IPS-NIHi7 (cell line): Measurements from ENCODE around the gene SLC35F3.

ENCODE experiments used
- DNase-seq: peaks from one replicate; pipeline ENCODE4 v3.0.0; 2012; ENCODE audit warnings: mixed read lengths; ENCODE audit errors: extremely low spot score

SLC35F3 gene

DNA sequence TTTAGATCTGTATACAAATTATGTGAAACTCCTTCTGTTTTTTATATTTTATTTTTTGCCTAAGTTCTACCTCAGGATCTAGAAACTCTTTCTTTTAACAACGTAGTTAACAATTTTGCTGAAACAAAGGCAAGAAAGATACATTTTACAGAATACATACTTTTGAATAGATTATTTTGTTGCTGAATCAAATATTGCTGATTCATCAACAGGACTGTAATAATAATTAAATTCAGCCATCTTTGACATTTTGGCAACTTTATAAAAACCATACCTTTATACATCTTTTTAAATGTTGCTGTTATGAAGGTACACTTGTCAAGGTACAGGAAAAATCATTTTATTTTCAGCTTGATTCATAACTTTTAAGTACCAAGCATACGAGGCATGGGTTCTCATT lies 458.1 kb downstream of the SLC35F3 start:
- no peak for DNase-seq

DNA sequence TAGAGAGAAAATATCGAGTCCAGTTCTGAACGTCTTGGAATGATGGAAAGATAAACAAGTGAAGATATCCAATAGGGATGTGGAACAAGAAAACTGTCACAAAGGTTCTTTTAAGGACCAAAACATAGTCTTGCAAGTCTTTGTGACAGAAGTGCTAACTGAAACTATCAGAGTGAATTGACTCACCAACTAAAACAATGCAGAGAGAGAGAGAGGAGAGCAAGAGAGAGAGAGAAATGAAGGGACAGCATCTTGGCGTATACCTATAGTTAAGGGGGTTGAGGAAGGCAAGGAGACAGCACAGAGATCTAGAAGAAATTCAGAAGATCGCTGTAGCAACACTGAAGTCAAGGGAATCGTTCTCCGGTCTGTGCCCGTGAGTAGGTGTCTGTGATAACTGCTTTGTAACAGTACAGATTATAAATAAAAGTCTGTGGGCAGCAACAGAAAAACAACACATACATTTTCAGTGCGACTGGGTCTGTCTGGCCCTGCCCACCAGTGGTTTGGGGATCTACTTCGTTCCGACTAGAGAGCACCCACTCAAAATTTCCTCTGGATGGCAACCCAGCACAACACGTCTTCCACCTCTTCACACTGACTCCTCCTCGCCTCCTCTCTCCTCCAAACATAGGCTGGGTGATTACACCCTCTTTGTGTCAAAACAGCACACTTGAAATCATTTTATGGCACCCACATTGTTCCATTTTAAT lies 464.0 kb downstream of the SLC35F3 start:
- no peak for DNase-seq

DNA sequence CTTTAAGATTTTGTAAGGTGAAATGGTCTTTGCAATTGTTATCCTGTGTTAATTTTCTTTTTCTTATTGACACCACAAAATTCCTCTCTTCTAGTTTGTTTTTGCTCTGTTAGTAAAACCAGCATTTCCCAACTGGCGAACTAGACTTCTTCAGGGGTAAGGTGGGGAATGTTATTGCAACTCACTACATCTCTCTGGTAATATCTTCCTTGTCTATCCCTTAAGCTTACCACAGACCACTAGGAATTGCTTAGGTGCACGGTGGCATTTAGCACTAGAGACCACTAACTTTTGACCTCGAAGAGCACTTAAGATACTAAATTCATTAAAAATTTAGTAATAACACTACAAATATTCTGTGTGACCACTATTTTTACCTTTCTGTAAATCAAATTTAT lies 464.6 kb downstream of the SLC35F3 start:
- DNase-seq = no peak

DNA sequence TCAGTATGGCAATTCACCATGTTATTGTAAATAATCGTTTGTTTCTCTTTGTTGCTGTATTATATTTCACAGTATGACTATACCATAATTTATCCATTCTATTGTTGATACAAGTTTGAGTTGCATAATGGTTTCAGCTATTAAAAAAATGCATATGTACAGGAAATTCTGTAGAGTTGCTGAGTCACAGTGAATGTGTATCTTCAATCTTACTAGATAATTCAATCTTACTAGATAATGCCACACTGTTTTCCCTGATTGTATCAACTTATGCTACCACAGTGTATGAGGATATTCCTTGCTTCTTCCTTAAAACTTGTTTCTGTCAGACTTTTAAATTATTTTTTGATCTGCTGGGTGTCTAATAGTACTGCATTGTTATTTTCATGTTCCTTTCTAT lies 465.3 kb downstream of the SLC35F3 start:
- DNase-seq = no peak

DNA sequence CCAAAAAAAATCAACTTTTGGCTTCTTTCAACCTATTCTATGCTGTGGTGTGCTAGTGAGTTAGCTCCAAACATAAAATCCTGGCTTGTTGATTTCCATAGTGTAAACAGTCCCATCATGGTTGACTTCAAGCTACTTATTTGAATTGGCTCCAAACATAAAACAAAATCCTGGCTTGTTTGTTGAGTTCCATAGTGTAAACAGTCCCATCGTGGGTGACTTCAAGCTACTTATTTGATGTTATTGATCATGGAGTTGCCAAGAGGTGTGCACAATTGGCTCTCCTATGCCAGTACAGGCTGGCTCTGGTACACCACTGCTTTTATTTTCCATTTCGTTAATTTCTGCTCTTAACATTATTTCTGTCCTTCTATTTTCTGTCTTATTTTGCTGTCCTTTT lies 466.9 kb downstream of the SLC35F3 start:
- no peak for DNase-seq

DNA sequence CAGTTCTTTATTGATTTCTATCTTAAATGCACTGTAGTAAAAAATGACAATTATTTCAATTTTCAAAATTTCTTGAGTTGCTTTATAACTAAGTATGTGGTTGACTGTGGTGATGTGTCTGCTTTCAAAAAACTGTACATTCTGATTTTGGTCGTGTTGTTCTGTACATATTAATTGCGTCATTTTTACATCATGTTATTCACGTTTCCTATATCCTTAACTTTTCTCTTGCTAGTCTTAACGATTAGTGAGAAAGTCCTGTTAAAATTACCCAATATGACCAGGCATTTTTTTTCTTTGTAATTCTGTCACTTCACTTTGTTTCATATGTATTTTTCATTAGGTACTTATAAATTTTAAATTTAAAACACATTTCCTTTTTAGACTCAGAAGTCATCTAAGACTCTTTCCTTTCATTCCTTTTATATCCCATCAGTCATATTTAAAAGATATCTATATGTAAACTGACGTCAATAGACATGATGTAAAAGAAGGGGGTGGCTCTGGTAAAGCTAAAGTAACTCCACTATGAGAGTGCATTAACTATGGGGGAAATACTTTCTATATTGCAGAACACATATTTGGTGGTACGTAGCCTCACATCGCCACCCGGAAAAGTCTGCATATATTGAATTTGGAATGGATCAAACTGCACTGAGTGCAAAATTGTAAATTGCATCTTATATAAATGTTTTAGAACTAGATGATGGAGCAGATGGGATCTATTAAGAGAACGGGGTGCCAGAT lies 467.7 kb downstream of the SLC35F3 start:
- no peak for DNase-seq

DNA sequence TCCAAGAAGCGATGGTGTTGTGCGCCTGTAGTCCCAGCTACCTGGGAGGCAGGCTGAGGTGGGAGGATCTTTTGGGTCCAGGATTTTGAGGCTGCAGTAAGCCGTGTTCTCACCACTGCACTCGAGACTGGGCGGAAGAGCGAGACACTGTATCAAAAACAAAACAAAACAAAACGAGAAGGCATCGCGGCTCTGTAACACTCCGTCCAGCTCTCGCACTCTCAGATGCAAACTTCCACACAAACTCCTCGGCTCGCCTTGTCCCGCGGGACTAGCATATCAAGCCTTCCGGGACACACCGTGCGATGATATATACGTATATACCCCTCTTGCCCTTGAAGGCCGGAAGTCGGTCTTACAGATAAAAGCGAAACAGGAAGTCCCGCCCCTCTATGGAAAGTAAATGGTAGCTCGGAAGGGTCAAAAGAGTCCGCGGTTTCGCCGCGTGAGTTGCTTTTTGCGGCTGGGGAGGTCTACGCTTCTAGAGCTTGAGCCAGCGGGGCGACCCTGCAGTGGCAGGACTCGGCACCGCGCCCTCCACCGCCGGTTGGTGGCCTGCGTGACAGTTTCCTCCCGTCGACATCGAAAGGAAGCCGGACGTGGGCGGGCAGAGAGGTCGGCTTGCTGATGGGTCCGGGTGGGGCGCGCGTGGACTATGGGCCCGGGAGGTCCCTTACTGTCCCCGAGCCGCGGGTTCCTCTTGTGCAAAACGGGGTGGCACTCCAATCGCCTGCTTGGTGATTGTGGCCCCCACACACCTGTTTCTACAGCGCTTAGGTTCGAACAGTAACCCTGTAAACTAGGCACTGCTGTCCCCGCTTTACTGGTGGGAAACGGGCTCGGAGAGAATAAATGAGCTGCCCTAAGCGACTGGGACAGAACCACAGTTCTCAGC lies 468.8 kb downstream of the SLC35F3 start, which contains the start of gene COA6:
Gene COA6 (plus strand): TSS at position 393 of the 895 bp plus-strand sequence. CDS start 11 bp downstream, at position 404.
- peak; percentile 86 for DNase-seq

DNA sequence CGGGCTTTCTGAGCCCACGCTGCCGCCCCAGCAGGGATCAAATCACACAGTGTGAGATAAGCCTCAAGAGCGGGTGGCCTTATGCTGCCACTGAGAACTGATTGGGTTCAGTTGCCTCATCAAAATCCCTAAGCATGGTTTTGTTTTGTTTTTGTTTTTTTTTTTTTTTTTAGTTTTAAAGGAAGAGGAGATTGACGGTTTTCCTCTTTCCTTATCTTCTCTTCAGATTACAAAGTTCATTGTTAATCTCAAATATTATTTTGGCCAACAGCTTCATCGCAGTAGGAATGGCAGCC lies 469.4 kb downstream of the SLC35F3 start:
- no peak for DNase-seq
